Measurements from ENCODE around the gene CALML6.

- TF ChIP-seq CTCF (conservative IDR thresholded peaks at IDR 0.05) (no peak), ZFX (IDR thresholded peaks at IDR 0.05) (no peak)
Measured at GRCh38 chr1:1893997-1894353, 21.1 kb upstream of the CALML6 start.
